GM12878 (cell line): ENCODE measurements around the gene SYCP3. TPM values are rescaled to one million over a fixed set of nuclear protein-coding genes. Genes with fewer than 3 reads are reported as not detected.

Experiments
- ATAC-seq: fragments of 200-7000 bp; cut with Tn5 transposase; 3 replicates; pipeline ENCODE4 v1.9.1; 2020; ENCODE audit warnings: mild to moderate bottlenecking, moderate library complexity
- BruUV-seq: library from RNA; stranded (reverse); fragments of 400-500 nt; replicated peaks from 2 replicates; lab custom pipeline; 2021; lab: Mats Ljungman, UMichigan
- CTCF ChIA-PET: fragments of 300-600 bp; sonication (Branson Sonifier 250); formaldehyde crosslinking; extraction: SDS; loops from one replicate; lab custom pipeline; 2021; ENCODE audit warnings: inconsistent platforms; lab: Yijun Ruan, JAX
- POLR2A ChIA-PET: fragments of 350-600 bp; formaldehyde crosslinking; extraction: SDS; loops from one replicate; lab custom pipeline; 2021; ENCODE audit warnings: inconsistent platforms; lab: Charles Lee
- RAD21 ChIA-PET: fragments of 300-600 bp; sonication (Branson Sonifier 250); formaldehyde crosslinking; loops from one replicate; lab custom pipeline; 2023; ENCODE audit warnings: antibody characterized with exemption; ENCODE audit not compliant: unreplicated experiment; lab: Charles Lee
- SMC1A ChIA-PET: fragments of 300-600 bp; sonication (Branson Sonifier 250); formaldehyde crosslinking; loops from one replicate; lab custom pipeline; 2023; ENCODE audit not compliant: unreplicated experiment, uncharacterized antibody; lab: Charles Lee
- DNase-seq: peaks from one replicate; pipeline ENCODE4 v3.0.0-alpha.2; 2011; ENCODE audit warnings: low read depth, low spot score
- FAIRE-seq: peaks from 3 replicates; lab custom pipeline; 2011; peaks lifted over from hg19 to GRCh38; lab: Jason Lieb, UNC
- H2AFZ ChIP-seq: 2 replicates; pipeline ENCODE4 v1.6.0; 2011; ENCODE audit warnings: low read depth, low read length, control low read depth; ENCODE audit not compliant: control insufficient read depth
- H3K27ac ChIP-seq: 2 replicates; pipeline ENCODE4 v1.5.1; 2011; ENCODE audit warnings: control low read depth; ENCODE audit not compliant: control insufficient read depth, insufficient read depth
- H3K27me3 ChIP-seq, 2 experiments: replicated peaks in 1 of 2; 2 replicates each; pipeline versions ENCODE4 v1.6.0 to v1.6.1; 2011; ENCODE audit warnings: low read length in 1 of 2; ENCODE audit not compliant: control insufficient read depth in 2 of 2, insufficient read depth in 2 of 2
- H3K36me3 ChIP-seq, 2 experiments: 2 replicates each; pipeline ENCODE4 v1.5.1; 2011; ENCODE audit warnings: low read length in 1 of 2; ENCODE audit not compliant: control insufficient read depth in 2 of 2, insufficient read depth in 2 of 2
- H3K4me1 ChIP-seq: 2 replicates; pipeline ENCODE4 v1.6.1; 2011; ENCODE audit warnings: mild to moderate bottlenecking, low read length, moderate library complexity, mixed read lengths; ENCODE audit not compliant: control insufficient read depth, insufficient read depth
- H3K4me2 ChIP-seq: 2 replicates; pipeline ENCODE4 v1.6.0; 2011; ENCODE audit warnings: control low read depth; ENCODE audit not compliant: control insufficient read depth, insufficient read depth
- H3K4me3 ChIP-seq: fragments of 200-600 bp; sonication (generic); 2 replicates; pipeline ENCODE4 v1.5.1; 2016
- H3K79me2 ChIP-seq: 2 replicates; pipeline ENCODE4 v1.6.0; 2011; ENCODE audit warnings: low read length; ENCODE audit not compliant: control insufficient read depth, insufficient read depth
- H3K9ac ChIP-seq: 2 replicates; pipeline ENCODE4 v1.8.0; 2011; ENCODE audit warnings: low read length, control low read depth, mixed read lengths; ENCODE audit not compliant: control insufficient read depth, insufficient read depth
- H3K9me3 ChIP-seq: replicated peaks from 3 replicates; pipeline ENCODE4 v1.5.1; 2011; ENCODE audit warnings: mild to moderate bottlenecking, low read length; ENCODE audit not compliant: control insufficient read depth, insufficient read depth
- H4K20me1 ChIP-seq: 2 replicates; pipeline ENCODE4 v1.6.0; 2011; ENCODE audit not compliant: control insufficient read depth, insufficient read depth
- CREM ChIP-seq: IDR thresholded peaks from 2 replicates; pipeline ENCODE4 v1.6.1; 2014; ENCODE audit warnings: antibody characterized with exemption, low read depth
- ELK1 ChIP-seq: IDR thresholded peaks from 2 replicates; pipeline ENCODE4 v1.6.1; 2012; ENCODE audit warnings: low read depth, low read length, improper control_type of control experiment
- GATAD2B ChIP-seq: fragments of 450-650 bp; conservative IDR thresholded peaks from 2 replicates; pipeline ENCODE4 v1.6.1; 2017; ENCODE audit warnings: low read depth, mild to moderate bottlenecking, moderate library complexity
- IRF3 ChIP-seq: fragments of 450-650 bp; IDR thresholded peaks from 2 replicates; pipeline ENCODE4 v1.6.1; 2014; ENCODE audit warnings: mild to moderate bottlenecking
- JUNB ChIP-seq: IDR thresholded peaks from 2 replicates; pipeline ENCODE4 v1.6.1; 2016; ENCODE audit warnings: antibody characterized with exemption, mild to moderate bottlenecking
- KAT2A ChIP-seq: conservative IDR thresholded peaks from 2 replicates; pipeline ENCODE4 v1.6.1; 2011; ENCODE audit warnings: low read depth, low read length; ENCODE audit not compliant: control insufficient read depth
- NFXL1 ChIP-seq: fragments of 450-650 bp; IDR thresholded peaks from 2 replicates; pipeline ENCODE4 v1.6.1; 2017; ENCODE audit warnings: antibody characterized with exemption, mild to moderate bottlenecking, borderline replicate concordance
- PBX3 ChIP-seq: IDR thresholded peaks from 2 replicates; pipeline ENCODE4 v1.6.1; 2011; ENCODE audit warnings: mild to moderate bottlenecking, low read depth, low read length, moderate library complexity; ENCODE audit not compliant: insufficient replicate concordance
- PKNOX1 ChIP-seq: fragments of 450-650 bp; IDR thresholded peaks from 2 replicates; pipeline ENCODE4 v1.6.1; 2016; ENCODE audit warnings: mild to moderate bottlenecking
- RFX5 ChIP-seq: IDR thresholded peaks from 2 replicates; pipeline ENCODE4 v1.6.1; 2011; ENCODE audit warnings: low read depth, low read length, improper control_type of control experiment
- SREBF2 ChIP-seq: IDR thresholded peaks from 2 replicates; pipeline ENCODE4 v1.6.1; 2012; ENCODE audit warnings: mild to moderate bottlenecking, low read length
- TAF1 ChIP-seq: IDR thresholded peaks from 2 replicates; pipeline ENCODE4 v1.6.1; 2011; ENCODE audit warnings: mild to moderate bottlenecking, low read depth, low read length, borderline replicate concordance
- TARDBP ChIP-seq: IDR thresholded peaks from 2 replicates; pipeline ENCODE4 v1.6.1; 2016; ENCODE audit warnings: borderline replicate concordance
- WRNIP1 ChIP-seq: IDR thresholded peaks from 2 replicates; pipeline ENCODE4 v1.6.1; 2011; ENCODE audit warnings: low read depth, low read length, improper control_type of control experiment, borderline replicate concordance
- YY1 ChIP-seq: IDR thresholded peaks from 2 replicates; pipeline ENCODE4 v1.6.1; 2011; ENCODE audit warnings: low read depth, mild to moderate bottlenecking, low read length
- ZNF24 ChIP-seq: fragments of 450-650 bp; IDR thresholded peaks from 2 replicates; pipeline ENCODE4 v1.6.1; 2017; ENCODE audit warnings: antibody characterized with exemption, mild to moderate bottlenecking
- ZNF687 ChIP-seq: fragments of 450-650 bp; IDR thresholded peaks from 2 replicates; pipeline ENCODE4 v1.6.1; 2017; ENCODE audit warnings: mild to moderate bottlenecking, moderate library complexity
- WGBS: methylation state at CpG from one replicate; pipeline ENCODE4 v1.1.6; 2016; ENCODE audit warnings: low lambda C conversion rate; ENCODE audit not compliant: insufficient replicate concordance, insufficient coverage; ENCODE audit errors: missing lambda C conversion rate; 5-methylcytosine and 5-hydroxymethylcytosine counted together
- in situ Hi-C: fragments of 300-500 bp; cut with MboI; formaldehyde crosslinking; loops from 9 replicates; pipeline ENCODE4 v1.14.3; 2018; ENCODE audit warnings: mixed read lengths
- intact Hi-C: fragments of 100-400 bp; cut with micrococcal nuclease; formaldehyde crosslinking; loops from one replicate; pipeline ENCODE4 v1.14.2; 2022; ENCODE audit not compliant: unreplicated experiment
- polyA plus RNA-seq, 11 experiments: library from polyadenylated mRNA; depleted of rRNA in 4 of 11; unstranded in 6 of 11; stranded (reverse) in 5 of 11; fragments of >200 nt; fragmentation: Nextera tagmentation in 4 of 11; fragmentation: Illumina TruSeq in 1 of 11; extraction: Ambion mirVana in 4 of 11; extraction: Trizol in 1 of 11; gene quantifications; 1 replicate in 1 of 11; 2 replicates in 10 of 11; pipeline versions ENCODE4 v1.2.1 to v1.2.3, GENCODE V29; 2011 to 2016; ENCODE audit warnings: inconsistent platforms in 2 of 11, missing spikeins in 2 of 11, low read depth in 1 of 11
- total RNA-seq, 4 experiments: library from RNA; depleted of rRNA in 3 of 4; stranded (reverse); fragments of >200 nt in 3 of 4; fragmentation: Illumina TruSeq in 1 of 4; extraction: Trizol in 1 of 4; gene quantifications; 2 replicates each; pipeline versions ENCODE4 v1.2.1 to v1.2.3, GENCODE V29; 2013 to 2021

SYCP3 gene
- total and polyA plus RNA-seq, 10 of the 15 experiments (the other 5 are each of a cell fraction or from before 2014, with no cell fraction given): 0.08 to 0.58 (median 0.21) TPM

GRCh38 chr12:101737476-101737875 is 1.8 kb downstream of the SYCP3 start:
- Histone ChIP-seq H3K27ac (no peak overlapping the region), H3K9ac (no peak overlapping the region), H3K4me2 (no peak overlapping the region), H3K36me3 (no peaks in the 10 kb centered on the region), H3K9me3 (no peaks in the 10 kb centered on the region), H3K27me3 (no peaks in the 10 kb centered on the region), H2AFZ (no peak overlapping the region), H3K79me2 (no peaks in the 10 kb centered on the region), H4K20me1 (no peaks in the 10 kb centered on the region), H3K4me3 (no peak overlapping the region), H3K4me1 (no peaks in the 10 kb centered on the region)
- ChIA-PET POLR2A (interaction anchor here (0.6 kb wide), 1 partner anchor 302 kb away, joined by 6 read pairs; no protein-coding TSS in a partner anchor), SMC1A (interaction anchor here (1.1 kb wide), 1 partner anchor 17 kb away, joined by 3 read pairs; no protein-coding TSS in a partner anchor), CTCF (no interaction called here), RAD21 (no interaction called here)
- peak; percentile 31 for FAIRE-seq
- DNase-seq: no peak
- ATAC-seq: no peak
- intact Hi-C loops: no loop called here
- in situ Hi-C loops: no loop called here
- 79% methylated on average over 6 of the region's 6 CpGs for WGBS
- no TSS peak for BruUV-seq
- no peak for TF ChIP-seq KAT2A
- TF ChIP-seq CREM: no peak
- TF ChIP-seq ELK1: no peak
- no peak for TF ChIP-seq TAF1
- no peak for TF ChIP-seq WRNIP1
- no peak for TF ChIP-seq NFXL1
- TF ChIP-seq ZNF24: no peak
- TF ChIP-seq RFX5: no peak
- TF ChIP-seq PKNOX1: no peak
- TF ChIP-seq YY1: no peak
- TF ChIP-seq IRF3: no peak
- no peak for TF ChIP-seq JUNB
- TF ChIP-seq ZNF687: no peak
- no peak for TF ChIP-seq TARDBP
- TF ChIP-seq SREBF2: no peak
- TF ChIP-seq GATAD2B: no peak
- no peak for TF ChIP-seq PBX3
